Naive thymus-derived CD8-positive, alpha-beta T cell (primary cell): Measurements from ENCODE around the gene BTC. TPM values are rescaled to one million over a fixed set of nuclear protein-coding genes. Genes with fewer than 3 reads are reported as not detected.

ENCODE experiments used
- polyA plus RNA-seq, 3 donors: library from polyadenylated mRNA; unstranded; fragments of 300-500 nt; fragmentation: Illumina TruSeq; gene quantifications; one replicate each; pipeline ENCODE4 v1.2.3, GENCODE V29; 2021
- total RNA-seq, 8 experiments: library from RNA in 2 of 8; stranded (reverse) in 2 of 8; gene quantifications; one replicate each; pipeline ENCODE4 v1.2.3 and lab custom pipeline; 2021 to 2026

BTC gene
- total and polyA plus RNA-seq, 5 experiments from 2014 or later: not detected

Other genes starting within 250 kb of the BTC start
- gene PARM1, start 138.6 kb upstream of the BTC start, total RNA-seq: under 1 TPM; 0.11 to 0.21 TPM
- gene PARM1, start 138.6 kb upstream of the BTC start, polyA plus RNA-seq: not detected